ENCODE data around the gene WDR90. TPM values are rescaled to one million over a fixed set of nuclear protein-coding genes. Genes with fewer than 3 reads are reported as not detected.

WDR90 gene
- total RNA-seq, 1 experiment from 2014 or later: 38.3 TPM

DNA sequence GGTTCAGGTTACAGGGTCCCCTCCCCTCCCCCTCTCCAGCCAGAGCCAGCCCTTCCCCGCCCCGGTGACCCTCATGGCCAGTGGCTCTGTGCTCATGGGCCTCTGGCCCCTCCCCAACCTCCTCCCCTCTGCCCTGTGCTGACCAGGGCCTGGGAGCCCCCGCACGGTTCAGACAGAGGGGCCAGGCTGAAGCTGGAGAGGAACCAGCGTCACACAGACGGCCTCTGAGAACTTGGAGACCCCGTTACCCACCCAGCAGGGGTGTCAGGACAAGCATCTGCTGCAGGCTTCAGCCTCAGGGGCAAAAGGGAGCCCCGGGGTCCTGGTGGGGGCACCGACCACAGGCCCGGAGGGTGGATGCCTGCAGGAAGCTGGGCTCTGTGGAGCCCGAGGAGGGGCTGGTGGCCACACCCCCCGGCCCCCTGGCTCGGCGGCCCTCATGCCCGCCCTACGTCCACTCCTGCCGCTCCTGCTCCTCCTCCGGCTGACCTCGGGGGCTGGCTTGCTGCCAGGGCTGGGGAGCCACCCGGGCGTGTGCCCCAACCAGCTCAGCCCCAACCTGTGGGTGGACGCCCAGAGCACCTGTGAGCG lies 18.3 kb upstream of the WDR90 start, which contains the start of gene WFIKKN1:
WFIKKN1 (plus strand) TSS at position 171 of the 591 bp plus-strand sequence; CDS start at position 440, 269 bp downstream.
- no peaks in the 10 kb centered on the region for H3K27me3 ChIP-seq (ENCODE audit: control insufficient read depth, insufficient read depth, low read length)
- no peaks in the 10 kb centered on the region; the same call in none of the 2 replicates for H3K36me3 ChIP-seq (replicated peaks; ENCODE audit: control insufficient read depth, insufficient read depth, low read length)
- no peak within 1 kb of the TSS; the same call in 1 of the 2 replicates for H3K4me3 ChIP-seq (ENCODE audit: insufficient read depth, low read depth, low read length)
- peak; percentile 95 for DNase-seq

DNA sequence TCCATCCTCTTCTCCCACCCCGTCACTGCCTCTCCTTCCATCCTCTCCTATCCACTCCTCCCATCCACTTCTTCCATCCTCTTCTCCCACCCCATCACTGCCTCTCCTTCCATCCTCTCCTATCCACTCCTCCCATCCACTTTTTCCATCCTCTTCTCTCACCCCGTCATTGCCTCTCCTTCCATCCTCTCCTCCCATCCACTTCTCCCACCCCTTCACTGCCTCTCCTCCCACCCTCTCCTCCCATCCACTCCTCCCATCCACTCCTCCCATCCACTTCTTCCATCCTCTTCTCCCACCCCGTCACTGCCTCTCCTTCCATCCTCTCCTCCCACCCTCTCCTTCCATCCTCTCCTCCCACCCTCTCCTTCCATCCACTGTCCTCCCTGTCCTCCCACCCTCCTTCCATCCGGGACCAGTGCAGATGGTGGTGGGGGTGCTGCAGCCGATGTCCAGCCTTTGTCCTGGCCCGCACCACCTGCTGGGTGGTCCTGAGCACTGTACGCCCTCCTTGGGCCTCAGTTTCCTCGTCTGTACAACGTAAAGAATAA lies 17.3 kb upstream of the WDR90 start:
- Histone ChIP-seq H3K36me3 (replicated peaks; ENCODE audit: control insufficient read depth, insufficient read depth, low read length) (no peaks in the 10 kb centered on the region; the same call in none of the 2 replicates), H3K27me3 (ENCODE audit: control insufficient read depth, insufficient read depth, low read length) (no peaks in the 10 kb centered on the region), H3K4me3 (ENCODE audit: insufficient read depth, low read depth, low read length) (no peak overlapping the region)
- DNase-seq: no peak

DNA sequence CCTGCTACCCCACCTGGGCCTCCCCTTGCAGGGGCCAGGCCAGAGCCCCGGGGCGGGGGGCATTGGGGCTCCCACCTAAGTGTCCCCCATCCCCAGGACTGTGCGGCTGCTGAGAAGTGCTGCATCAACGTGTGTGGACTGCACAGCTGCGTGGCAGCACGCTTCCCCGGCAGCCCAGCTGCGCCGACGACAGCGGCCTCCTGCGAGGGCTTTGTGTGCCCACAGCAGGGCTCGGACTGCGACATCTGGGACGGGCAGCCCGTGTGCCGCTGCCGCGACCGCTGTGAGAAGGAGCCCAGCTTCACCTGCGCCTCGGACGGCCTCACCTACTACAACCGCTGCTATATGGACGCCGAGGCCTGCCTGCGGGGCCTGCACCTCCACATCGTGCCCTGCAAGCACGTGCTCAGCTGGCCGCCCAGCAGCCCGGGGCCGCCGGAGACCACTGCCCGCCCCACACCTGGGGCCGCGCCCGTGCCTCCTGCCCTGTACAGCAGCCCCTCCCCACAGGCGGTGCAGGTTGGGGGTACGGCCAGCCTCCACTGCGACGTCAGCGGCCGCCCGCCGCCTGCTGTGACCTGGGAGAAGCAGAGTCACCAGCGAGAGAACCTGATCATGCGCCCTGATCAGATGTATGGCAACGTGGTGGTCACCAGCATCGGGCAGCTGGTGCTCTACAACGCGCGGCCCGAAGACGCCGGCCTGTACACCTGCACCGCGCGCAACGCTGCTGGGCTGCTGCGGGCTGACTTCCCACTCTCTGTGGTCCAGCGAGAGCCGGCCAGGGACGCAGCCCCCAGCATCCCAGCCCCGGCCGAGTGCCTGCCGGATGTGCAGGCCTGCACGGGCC lies 16.5 kb upstream of the WDR90 start:
- no peak for DNase-seq
- H3K27me3 ChIP-seq (ENCODE audit: control insufficient read depth, insufficient read depth, low read length): no peaks in the 10 kb centered on the region
- H3K4me3 ChIP-seq (ENCODE audit: insufficient read depth, low read depth, low read length): no peak overlapping the region
- H3K36me3 ChIP-seq (replicated peaks; ENCODE audit: control insufficient read depth, insufficient read depth, low read length): no peaks in the 10 kb centered on the region; the same call in none of the 2 replicates

DNA sequence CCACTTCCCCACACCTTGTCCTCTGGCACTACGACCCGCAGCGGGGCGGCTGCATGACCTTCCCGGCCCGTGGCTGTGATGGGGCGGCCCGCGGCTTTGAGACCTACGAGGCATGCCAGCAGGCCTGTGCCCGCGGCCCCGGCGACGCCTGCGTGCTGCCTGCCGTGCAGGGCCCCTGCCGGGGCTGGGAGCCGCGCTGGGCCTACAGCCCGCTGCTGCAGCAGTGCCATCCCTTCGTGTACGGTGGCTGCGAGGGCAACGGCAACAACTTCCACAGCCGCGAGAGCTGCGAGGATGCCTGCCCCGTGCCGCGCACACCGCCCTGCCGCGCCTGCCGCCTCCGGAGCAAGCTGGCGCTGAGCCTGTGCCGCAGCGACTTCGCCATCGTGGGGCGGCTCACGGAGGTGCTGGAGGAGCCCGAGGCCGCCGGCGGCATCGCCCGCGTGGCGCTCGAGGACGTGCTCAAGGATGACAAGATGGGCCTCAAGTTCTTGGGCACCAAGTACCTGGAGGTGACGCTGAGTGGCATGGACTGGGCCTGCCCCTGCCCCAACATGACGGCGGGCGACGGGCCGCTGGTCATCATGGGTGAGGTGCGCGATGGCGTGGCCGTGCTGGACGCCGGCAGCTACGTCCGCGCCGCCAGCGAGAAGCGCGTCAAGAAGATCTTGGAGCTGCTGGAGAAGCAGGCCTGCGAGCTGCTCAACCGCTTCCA lies 15.7 kb upstream of the WDR90 start:
- Histone ChIP-seq H3K27me3 (ENCODE audit: control insufficient read depth, insufficient read depth, low read length) (no peaks in the 10 kb centered on the region), H3K4me3 (ENCODE audit: insufficient read depth, low read depth, low read length) (no peak overlapping the region), H3K36me3 (replicated peaks; ENCODE audit: control insufficient read depth, insufficient read depth, low read length) (no peaks in the 10 kb centered on the region; the same call in none of the 2 replicates)
- no peak for DNase-seq

DNA sequence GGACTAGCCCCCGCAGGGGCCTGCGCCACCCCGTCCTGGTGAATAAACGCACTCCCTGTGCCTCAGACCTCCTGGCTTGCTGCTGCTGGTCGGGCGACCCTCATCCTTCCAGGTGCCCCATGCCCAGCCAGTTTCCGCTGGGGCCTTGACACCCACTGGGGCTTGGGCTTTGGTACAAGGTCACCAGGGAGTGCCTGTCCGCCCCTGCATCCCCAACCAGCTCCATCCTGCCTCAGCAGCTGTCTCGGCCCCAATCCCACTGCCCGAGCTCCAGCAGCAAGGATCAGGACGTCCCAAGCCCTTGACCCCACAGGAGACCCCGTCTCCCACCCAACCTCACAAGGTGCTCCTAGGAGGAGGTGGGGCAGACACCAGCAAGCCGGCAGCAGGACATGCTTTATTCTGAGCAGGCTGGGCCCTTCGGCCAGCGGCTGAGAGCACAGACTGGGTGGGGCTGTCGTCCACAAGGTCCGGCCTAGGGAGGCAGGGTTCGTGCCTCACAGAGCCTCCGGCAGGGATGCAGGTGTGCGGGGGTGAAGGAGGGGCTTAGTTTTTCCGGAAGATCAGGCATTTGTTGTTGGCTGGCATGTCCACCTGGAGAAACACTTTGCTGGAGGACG lies 15.0 kb upstream of the WDR90 start:
- DNase-seq: no peak
- no peaks in the 10 kb centered on the region for H3K27me3 ChIP-seq (ENCODE audit: control insufficient read depth, insufficient read depth, low read length)
- H3K36me3 ChIP-seq (replicated peaks; ENCODE audit: control insufficient read depth, insufficient read depth, low read length): no peaks in the 10 kb centered on the region; the same call in none of the 2 replicates
- no peak overlapping the region for H3K4me3 ChIP-seq (ENCODE audit: insufficient read depth, low read depth, low read length)

DNA sequence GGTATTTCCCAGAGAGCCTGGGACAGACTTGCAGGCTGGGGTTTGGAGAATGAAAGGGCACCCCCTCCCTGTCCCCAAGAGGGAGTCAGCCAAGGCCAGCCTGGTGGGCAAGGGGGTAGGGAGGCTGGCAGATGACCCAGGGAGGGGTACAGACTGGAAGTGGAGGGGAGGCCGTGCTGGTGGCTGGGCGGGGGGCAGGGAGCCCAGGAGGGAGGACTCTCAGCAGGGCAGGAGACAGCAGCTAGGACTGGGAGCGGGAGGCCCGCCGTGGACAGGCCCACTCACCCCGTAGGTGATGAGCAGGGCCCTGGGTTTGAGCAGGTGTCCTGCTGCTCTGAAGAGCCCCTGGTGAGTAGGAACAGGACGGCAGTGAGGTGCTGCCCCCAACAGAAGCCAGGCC lies 14.2 kb upstream of the WDR90 start:
- Histone ChIP-seq H3K27me3 (ENCODE audit: control insufficient read depth, insufficient read depth, low read length) (no peaks in the 10 kb centered on the region), H3K36me3 (replicated peaks; ENCODE audit: control insufficient read depth, insufficient read depth, low read length) (no peaks in the 10 kb centered on the region; the same call in none of the 2 replicates), H3K4me3 (ENCODE audit: insufficient read depth, low read depth, low read length) (no peak overlapping the region)
- no peak for DNase-seq

DNA sequence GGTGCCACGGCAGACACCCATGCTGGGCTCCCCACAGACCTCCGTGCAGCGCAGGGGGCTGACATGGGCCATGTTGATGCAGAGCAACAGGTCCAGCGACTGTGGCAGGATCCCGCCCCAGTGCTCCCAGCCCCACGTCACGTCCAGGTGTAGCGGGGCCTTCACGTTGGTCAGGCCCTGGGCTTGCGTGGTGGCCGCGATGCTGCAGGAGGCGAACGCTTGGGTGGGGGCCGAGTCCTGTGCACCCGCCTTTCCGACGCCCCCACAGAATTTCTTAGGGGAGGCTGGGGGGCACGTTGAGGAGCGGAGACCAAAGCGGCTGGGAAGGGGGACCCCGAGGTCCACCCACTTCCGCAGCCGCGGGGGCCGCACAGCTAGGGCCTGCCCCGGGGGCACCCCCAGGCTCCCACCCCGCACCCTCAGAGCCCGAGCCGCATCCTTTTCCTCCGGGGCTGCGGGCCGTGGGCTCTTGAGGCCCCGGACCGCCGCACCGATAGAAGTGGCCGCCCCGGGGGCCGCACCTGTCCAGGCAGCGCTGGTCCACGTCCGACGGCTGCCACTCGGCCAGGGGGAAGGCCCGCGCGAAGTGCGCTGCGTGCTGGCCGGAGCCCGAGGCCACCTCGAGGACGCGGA lies 13.5 kb upstream of the WDR90 start:
- DNase-seq: no peak
- no peaks in the 10 kb centered on the region; the same call in none of the 2 replicates for H3K36me3 ChIP-seq (replicated peaks; ENCODE audit: control insufficient read depth, insufficient read depth, low read length)
- H3K27me3 ChIP-seq (ENCODE audit: control insufficient read depth, insufficient read depth, low read length): no peaks in the 10 kb centered on the region
- H3K4me3 ChIP-seq (ENCODE audit: insufficient read depth, low read depth, low read length): peak overlapping the region; percentile 92

DNA sequence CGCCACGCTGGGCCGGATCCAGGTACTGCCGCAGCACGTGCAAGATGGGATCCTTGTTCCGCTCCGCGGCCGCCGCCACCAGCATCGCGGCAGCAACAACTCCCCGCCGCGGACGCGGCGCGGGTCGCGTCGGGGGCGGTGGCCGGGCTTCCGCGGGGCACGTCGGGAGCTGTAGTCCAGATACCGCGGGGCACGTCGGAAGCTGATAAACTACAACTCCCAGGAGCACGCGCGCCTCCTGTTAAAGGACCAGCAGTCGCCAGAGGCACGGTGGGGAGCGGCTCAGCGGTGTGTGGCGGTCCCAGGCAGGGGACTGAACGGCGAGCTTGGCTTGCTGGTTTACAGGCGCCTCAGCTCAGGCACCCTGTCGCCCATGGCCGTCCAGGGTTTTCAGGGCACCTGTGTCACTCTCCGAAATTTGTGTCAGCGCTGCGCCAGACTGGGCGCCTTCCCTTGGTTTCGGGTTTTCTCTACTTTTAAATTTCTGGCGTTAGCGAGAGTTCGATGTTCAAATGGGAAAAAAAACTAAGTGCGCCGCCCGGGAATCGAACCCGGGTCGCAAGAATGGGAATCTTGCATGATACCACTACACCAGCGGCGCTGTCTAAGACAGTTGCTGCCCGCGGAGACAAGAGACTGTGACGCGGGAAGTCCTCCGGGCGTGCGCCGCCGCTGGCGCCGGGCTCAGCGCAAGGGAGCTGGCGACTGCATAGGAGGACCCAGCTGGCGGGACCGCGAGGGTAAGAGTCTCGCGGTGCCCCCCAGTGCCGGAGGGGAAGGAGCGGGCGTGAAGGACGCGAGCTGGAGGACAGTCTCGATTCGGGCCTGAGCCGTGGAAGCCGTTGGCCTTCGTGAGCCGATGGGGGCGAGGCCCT lies 12.7 kb upstream of the WDR90 start, which contains the start of gene METTL26:
METTL26 (minus strand) TSS at position 100 of the 875 bp plus-strand sequence; CDS start at position 85, 15 bp downstream.
- peak; percentile 99 for DNase-seq
- Histone ChIP-seq H3K27me3 (ENCODE audit: control insufficient read depth, insufficient read depth, low read length) (no peaks in the 10 kb centered on the region), H3K36me3 (replicated peaks; ENCODE audit: control insufficient read depth, insufficient read depth, low read length) (no peaks in the 10 kb centered on the region; the same call in none of the 2 replicates), H3K4me3 (ENCODE audit: insufficient read depth, low read depth, low read length) (peak within 1 kb of the TSS; percentile 92)

DNA sequence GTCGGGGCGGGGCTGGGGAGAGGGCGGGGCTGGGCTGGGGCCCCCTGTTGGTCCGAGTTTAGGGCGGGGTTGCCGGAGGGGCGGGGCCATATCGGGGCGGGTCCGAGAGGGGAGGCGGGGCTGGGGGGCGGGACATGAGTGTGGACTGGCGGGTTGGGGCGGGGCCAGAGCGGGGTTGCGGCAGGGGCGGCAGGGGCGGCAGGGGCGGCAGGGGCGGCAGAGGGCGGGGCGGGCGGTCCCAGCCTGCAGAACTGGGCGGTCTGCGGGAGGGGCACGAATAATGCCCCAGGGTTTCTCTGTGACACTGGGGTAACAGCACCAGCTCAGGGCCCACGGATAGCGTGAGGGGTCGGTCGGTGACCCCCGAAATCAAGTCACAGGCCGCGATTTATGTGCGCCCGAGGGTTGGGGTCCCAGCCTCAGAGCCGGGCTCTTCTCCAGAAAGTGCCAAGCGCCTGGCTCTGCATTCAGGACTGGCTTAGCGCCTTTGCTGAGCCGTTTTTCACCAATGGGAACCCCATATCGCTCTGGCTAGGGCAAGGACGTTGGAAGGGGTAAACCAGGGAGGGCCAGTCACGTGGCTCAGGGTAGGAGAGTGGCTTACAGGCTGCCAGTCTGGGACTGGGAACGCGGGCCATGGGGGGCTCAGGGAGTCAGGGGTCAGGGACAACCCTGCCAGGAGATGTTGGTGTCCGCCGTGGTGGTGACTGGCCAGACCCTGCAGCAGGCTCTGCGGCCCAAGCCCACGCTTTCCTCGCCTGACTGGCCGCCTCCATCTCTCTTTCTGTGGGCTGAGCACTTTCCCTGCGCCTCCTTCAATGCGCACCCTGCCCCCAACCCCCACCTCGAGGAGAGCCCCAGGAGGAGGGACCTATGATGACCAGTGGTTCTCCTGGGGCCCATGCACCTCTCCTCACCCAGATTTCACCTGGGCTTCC lies 11.8 kb upstream of the WDR90 start:
- H3K27me3 ChIP-seq (ENCODE audit: control insufficient read depth, insufficient read depth, low read length): peaks cover 1% of the 10 kb centered on the region
- DNase-seq: peak; percentile 100

DNA sequence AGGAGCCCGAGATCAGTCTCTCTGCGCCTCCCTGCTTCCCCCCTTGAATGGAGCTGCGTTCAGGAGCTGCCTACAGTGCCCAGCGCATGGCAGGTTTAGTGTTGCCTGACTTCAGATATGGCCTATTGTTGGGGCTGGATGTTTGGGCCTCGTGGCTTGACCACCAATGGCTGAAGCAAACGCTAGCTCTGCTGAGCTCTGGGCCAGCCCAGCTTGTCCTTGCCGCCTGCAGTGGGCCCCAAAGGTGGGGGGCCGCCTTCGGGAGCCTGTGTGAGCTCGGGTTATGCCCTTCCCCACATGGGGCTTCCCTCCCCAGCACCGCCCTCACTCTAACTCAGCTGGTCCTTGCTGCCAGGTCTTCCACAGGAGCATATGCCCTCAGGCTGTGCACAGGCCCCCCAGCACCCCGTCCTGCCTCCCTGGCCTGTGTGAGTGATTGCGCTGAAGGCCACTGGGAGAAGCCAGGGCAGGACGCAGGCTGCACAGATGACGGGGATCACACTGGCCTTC lies 11.1 kb upstream of the WDR90 start:
- H3K36me3 ChIP-seq (replicated peaks; ENCODE audit: control insufficient read depth, insufficient read depth, low read length): no peaks in the 10 kb centered on the region; the same call in none of the 2 replicates
- DNase-seq: no peak
- H3K27me3 ChIP-seq (ENCODE audit: control insufficient read depth, insufficient read depth, low read length): peaks cover 3% of the 10 kb centered on the region
- no peak overlapping the region for H3K4me3 ChIP-seq (ENCODE audit: insufficient read depth, low read depth, low read length)

More for the DNA sequence above, 11.8 kb upstream of the WDR90 start:
- Histone ChIP-seq H3K36me3 (replicated peaks; ENCODE audit: control insufficient read depth, insufficient read depth, low read length) (no peaks in the 10 kb centered on the region; the same call in none of the 2 replicates), H3K4me3 (ENCODE audit: insufficient read depth, low read depth, low read length) (peak overlapping the region; percentile 92)

DNA sequence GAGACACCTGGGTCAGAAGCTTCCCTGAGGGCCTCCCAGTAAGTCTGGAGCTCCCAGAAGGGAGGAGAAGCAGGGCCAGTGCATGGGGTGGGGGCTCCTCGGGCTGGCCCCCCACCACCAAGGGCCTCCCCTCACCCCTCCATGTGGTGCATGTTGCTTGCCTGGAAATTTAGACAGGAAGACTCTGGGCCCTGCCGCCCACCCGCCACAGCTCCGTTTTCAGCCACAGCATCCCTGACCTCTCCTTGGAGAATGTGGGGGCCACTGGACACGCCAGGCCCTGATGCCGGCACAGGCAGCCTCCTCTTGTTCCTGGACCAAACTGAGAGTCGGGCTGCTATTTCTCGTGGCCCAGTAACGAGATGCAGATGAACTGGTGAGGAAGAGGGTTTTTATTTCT lies 10.3 kb upstream of the WDR90 start:
- no peaks in the 10 kb centered on the region; the same call in none of the 2 replicates for H3K36me3 ChIP-seq (replicated peaks; ENCODE audit: control insufficient read depth, insufficient read depth, low read length)
- no peak for DNase-seq
- H3K27me3 ChIP-seq (ENCODE audit: control insufficient read depth, insufficient read depth, low read length): peaks cover 3% of the 10 kb centered on the region

DNA sequence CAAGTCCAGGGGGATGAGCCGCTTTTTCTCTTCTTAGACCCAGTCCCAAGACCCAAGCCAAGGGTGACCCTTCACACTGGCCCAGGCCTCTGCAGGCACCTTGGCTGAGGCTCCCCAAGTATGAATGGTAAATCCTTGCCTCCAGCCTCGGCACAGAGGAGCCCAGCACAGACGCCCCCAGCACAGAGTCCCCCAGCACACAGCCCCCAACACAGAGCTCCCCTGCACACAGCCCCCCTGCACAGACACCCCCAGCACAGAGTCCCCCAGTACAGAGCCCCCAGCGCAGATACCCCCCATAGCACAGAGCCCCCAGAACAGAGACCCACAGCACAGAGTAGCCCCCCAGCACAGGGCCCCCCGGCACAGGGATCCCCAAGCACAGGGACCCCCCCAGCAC lies 8.6 kb upstream of the WDR90 start:
- no peak for DNase-seq
- Histone ChIP-seq H3K36me3 (replicated peaks; ENCODE audit: control insufficient read depth, insufficient read depth, low read length) (no peaks in the 10 kb centered on the region), H3K4me3 (ENCODE audit: insufficient read depth, low read depth, low read length) (no peak overlapping the region), H3K27me3 (ENCODE audit: control insufficient read depth, insufficient read depth, low read length) (peaks cover 3% of the 10 kb centered on the region)

More for the DNA sequence above, 10.3 kb upstream of the WDR90 start:
- H3K4me3 ChIP-seq (ENCODE audit: insufficient read depth, low read depth, low read length): no peak overlapping the region
